COR-L47 (cell line): Measurements from ENCODE around the gene PLEK.
"Not testable (repeated sequence)": the region's sequence is repeated elsewhere in the genome, so short reads cannot be mapped to it uniquely, and the experiment has no call there.

Experiments used
- DNase-seq: peaks from one replicate; lab custom pipeline; 2025; lab: John Stamatoyannopoulos, UW

PLEK gene

GRCh38 chr2:68385220-68385906, 20.3 kb downstream of the PLEK start:
- DNase-seq, result no peak

GRCh38 chr2:68385907-68386287, 20.8 kb downstream of the PLEK start:
- DNase-seq, result no peak

DNA sequence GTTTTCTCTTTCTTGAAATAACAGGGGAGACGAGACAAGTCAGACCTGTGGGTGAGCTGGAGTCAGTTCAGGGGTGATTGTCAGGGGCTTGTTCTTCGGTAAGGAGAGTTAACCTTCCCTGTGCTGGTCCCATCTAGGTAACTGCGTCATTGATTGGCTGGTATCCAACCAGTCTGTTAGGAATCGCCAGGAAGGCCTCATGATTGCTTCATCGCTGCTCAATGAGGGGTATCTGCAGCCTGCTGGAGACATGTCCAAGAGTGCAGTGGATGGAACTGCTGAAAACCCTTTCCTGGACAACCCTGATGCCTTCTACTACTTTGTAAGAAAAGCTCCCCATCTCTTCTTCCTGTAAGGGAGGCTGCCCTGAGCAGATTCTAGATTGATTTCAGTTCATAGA, 21.3 kb downstream of the PLEK start:
- no peak for DNase-seq

- DNase-seq, result no peak
These were observed 22.6 kb downstream of the PLEK start for GRCh38 chr2:68387408-68388350.

DNA sequence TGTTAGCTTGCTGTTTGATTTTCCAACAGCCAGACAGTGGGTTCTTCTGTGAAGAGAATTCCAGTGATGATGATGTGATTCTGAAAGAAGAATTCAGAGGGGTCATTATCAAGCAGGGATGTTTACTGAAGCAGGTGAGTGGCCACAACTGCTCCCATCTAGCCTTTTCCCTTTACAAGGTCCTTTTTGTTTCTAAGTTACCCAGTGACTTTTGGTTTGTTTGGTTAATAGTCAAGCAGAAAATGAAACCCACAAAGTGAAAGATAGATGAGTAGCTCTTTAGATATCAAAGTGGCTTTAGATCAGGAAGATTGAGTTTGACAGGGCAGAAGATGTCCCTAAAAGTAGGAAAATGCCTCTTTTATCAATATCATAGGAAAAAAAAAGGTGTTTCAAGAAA, 23.3 kb downstream of the PLEK start:
- DNase-seq, result no peak

DNA sequence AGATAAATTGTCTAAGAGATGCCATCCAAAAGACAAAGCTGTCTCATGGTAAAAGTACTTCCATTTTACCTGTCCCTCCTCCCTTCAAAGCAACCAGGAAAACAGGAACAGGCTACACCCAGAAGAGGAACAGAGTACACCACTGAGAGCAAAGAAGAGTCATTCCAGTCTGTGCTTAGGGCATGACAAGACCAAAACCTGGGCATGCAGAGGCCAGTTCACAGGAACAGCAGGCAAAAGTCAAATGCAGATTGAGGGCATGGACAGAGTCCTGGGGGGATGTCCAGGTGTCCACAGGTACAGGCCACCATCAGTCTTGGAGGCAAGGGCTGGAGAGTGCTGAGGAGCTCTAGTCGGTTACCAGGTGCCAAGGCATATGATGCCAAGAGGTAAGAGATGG, 23.7 kb downstream of the PLEK start:
- no peak for DNase-seq

GRCh38 chr2:68390114-68390513, 25.0 kb downstream of the PLEK start:
- DNase-seq, result no peak

GRCh38 chr2:68390586-68390985, 25.5 kb downstream of the PLEK start:
- DNase-seq, result no peak

GRCh38 chr2:68391099-68391498, 26.0 kb downstream of the PLEK start:
- no peak for DNase-seq

- DNase-seq, result no peak
These were observed 26.8 kb downstream of the PLEK start for GRCh38 chr2:68391869-68392268.

GRCh38 chr2:68396093-68396492, 31.0 kb downstream of the PLEK start:
- no peak for DNase-seq

DNA sequence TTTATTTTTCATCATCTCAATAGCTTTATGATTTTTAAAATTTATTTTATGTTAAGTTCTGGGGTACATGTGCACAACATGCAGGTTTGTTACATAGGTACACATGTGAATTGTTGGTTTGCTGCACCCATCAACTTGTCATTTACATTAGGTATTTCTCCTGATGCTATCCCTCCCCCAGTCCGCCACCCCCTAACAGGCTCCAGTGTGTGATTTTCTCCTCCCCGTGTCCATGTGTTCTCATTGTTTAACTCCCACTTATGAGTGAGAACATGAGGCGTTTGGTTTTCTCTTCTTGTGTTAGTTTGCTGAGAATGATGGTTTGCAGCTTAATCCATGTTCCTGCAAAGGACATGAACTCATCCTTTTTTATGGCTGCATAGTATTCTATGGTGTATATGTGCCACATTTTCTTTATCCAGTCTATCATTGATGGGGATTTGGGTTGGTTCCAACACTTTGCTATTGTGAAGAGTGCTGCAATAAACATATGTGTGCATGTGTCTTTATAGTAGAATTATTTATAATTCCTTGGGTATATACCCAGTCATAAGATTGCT, 32.7 kb downstream of the PLEK start:
- DNase-seq, result not testable (repeated sequence)

GRCh38 chr2:68403199-68403644, 38.1 kb downstream of the PLEK start:
- no peak for DNase-seq

GRCh38 chr2:68404164-68404563, 39.1 kb downstream of the PLEK start:
- no peak for DNase-seq

DNA sequence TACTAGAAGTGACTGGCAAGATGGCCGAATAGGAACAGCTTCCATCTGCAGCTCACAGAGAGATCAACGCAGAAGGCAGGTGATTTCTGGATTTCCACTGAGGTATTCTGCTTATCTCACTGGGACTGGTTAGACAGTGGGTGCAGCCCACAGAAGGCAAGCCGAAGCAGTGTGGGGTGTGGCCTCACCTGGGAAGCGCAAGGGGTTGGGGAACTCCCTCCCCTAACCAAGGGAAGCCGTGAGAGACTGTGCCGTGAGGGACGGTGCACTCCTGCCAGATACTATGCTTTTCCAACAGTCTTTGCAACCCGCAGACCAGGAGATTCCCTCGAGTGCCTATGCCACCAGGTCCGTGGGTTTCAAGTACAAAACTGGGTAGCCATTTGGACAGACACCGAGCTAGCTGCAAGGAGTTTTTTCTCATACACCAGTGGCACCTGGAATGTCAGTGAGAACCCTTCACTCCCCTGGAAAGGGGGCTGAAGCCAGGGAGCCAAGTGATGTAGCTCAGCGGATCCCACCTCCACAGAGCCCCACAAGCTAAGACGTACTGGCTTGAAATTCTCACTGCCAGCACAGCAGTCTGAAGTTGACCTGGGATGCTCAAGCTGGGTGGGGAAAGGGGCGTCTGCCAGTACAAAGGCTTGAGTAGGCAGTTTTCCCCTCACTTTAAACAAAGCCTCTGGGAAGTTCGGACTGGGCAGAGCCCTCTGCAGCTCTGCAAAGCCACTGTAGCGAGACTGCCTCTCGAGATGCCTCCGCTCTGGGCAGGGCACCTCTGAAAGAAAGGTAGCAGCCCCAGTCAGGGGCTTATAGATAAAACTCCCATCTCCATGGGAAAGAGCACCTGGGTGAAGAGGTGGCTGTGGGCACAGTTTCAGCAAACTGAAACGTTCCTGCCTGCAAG, 40.1 kb downstream of the PLEK start:
- DNase-seq, result no peak

GRCh38 chr2:68411397-68412126, 46.5 kb downstream of the PLEK start:
- DNase-seq, result no peak

- DNase-seq, result no peak
These were observed 47.2 kb downstream of the PLEK start for GRCh38 chr2:68412127-68412819.

GRCh38 chr2:68413466-68413865, 48.4 kb downstream of the PLEK start:
- no peak for DNase-seq

GRCh38 chr2:68414452-68414851, 49.4 kb downstream of the PLEK start:
- DNase-seq, result no peak

GRCh38 chr2:68414876-68415275, 49.8 kb downstream of the PLEK start:
- DNase-seq, result no peak

- no peak for DNase-seq
These were observed 50.4 kb downstream of the PLEK start for GRCh38 chr2:68415521-68415920.
